ENCODE measurements around the gene CERS6.
"Not testable (repeated sequence)": the region's sequence is repeated elsewhere in the genome, so short reads cannot be mapped to it uniquely, and the experiment has no call there.

The CERS6 gene

GRCh38 chr2:168784993-168785392 is 328.9 kb downstream of the CERS6 start:
- H3K4me3 ChIP-seq (replicated peaks in 1 of 2; ENCODE audit: low read depth in 2 of 2, low read length in 2 of 2) = no peak overlapping the region
- peak in 1 of 2 donors; percentile 8 for DNase-seq (ENCODE audit: low read depth in 2 of 2)
- no peak for TF ChIP-seq CTCF (IDR thresholded peaks at IDR 0.05; ENCODE audit: low read depth, low read length)

DNA sequence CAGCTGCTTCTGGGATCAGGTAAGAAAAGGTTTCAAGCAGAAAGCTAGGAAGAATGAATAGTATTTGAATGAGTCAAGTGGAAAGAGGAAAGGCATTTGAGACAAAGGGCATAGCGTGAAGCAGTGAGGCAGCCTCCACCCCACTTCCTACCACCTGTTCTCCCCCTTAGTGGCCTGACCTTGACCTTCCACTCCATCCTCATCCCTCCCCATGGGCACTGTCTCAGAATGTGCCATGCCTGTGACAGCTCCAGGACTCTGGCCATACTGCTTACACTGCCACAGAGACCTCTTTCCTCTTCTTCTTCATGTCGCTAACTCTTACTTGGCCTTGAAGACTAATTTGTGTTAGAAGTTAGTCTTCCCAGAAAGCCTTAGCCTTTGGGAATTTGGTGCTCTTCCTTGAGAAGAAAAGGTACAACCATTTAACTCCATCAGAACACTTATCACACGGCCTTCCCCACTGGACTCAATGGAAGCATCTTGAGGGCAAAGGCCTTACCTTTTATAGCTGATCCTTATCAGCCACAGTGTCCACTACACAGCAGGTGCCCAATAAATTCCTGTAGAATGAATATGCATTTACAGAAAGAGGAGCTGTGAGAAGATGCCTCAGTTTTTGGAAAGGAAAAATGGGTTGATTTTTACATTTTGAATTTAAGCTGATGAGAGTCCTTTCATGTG is 331.2 kb downstream of the CERS6 start:
- DNase-seq (ENCODE audit: low read depth in 2 of 2) = no peak
- H3K4me3 ChIP-seq (replicated peaks in 1 of 2; ENCODE audit: low read depth in 2 of 2, low read length in 2 of 2) = no peak overlapping the region
- TF ChIP-seq CTCF (IDR thresholded peaks at IDR 0.05; ENCODE audit: low read depth, low read length) = no peak

DNA sequence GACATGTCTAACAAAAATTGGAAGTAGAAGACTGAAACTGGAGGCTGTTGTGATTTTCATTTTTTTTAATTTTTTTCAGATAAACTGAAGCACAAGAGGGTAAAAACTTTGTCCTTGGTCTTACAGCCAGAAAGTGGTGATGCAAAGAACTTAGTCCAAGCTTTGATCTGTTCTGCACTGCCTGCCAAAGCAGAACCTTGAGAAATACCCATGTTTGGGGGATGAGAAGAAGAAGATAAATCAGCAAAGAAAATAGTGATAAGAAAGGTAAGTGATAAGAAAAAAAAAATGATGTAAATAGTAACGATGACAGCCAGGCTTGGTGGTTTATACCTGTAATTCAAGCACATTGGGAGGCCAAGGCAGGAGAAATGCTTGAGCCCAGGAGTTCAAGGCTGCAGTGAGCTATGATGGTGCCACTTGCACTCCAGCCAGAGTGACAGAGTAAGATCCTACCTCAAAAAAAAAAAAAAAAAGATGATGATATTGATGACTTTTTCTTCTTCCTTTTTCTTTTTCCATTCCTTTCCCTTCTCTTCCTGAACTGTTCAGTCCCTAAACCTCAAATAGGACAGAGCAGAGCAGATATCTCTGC is 331.8 kb downstream of the CERS6 start:
- DNase-seq (ENCODE audit: low read depth in 2 of 2) = no peak
- H3K4me3 ChIP-seq (replicated peaks in 1 of 2; ENCODE audit: low read depth in 2 of 2, low read length in 2 of 2) = no peak overlapping the region
- no peak for TF ChIP-seq CTCF (IDR thresholded peaks at IDR 0.05; ENCODE audit: low read depth, low read length)

DNA sequence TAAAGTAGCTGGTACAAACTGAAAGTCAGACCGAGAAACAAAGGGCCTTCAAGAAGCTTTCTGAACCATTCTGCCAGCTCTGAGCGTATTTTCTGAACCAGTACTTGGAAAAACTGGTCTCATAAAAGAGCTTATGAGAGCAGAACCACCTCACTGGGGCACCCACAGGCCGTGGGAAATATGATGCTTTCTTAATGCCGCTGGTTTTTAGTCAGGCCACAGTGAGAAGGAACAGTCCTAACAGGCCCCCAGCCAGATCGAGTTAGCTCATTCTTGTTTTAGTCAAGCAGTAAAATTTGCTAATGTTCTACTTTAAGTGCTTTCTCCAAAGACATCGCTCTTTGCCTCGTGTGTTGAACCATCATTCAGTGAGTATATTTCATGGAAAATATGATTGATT is 333.7 kb downstream of the CERS6 start:
- no peak overlapping the region for H3K4me3 ChIP-seq (replicated peaks in 1 of 2; ENCODE audit: low read depth in 2 of 2, low read length in 2 of 2)
- TF ChIP-seq CTCF (IDR thresholded peaks at IDR 0.05; ENCODE audit: low read depth, low read length) = no peak
- no peak for DNase-seq (ENCODE audit: low read depth in 2 of 2)

DNA sequence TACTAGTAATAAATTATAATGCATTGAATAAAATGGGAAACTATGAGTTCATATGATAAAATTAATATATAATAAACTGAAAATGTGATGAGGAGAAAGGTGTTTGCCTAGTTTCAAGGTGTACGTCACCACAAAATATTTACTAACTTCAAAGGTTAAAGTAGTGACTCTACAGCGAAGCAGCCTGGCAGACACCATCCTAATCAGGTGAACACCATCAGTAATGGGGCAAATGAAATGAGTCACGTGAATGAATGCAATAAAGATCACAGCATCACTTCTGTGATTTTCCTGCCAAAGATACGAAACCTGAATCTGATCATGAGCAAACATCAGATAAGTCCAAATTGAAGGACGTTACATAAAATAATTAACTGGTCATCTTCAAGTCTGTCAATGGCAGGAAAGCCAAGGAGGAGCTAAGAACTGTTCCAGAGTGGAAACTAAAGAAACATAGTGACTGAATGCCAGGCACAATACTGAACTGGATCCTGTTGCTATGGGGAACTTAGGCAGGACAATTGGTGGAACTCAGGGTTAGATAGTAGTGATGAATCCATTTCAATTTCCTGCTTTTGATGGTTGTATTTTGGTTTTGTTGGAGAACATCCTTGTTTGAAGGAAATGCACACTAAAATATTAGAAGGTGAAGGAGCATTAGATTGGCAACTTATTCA is 334.3 kb downstream of the CERS6 start:
- TF ChIP-seq CTCF (IDR thresholded peaks at IDR 0.05; ENCODE audit: low read depth, low read length) = no peak
- DNase-seq (ENCODE audit: low read depth in 2 of 2) = no peak
- no peak overlapping the region for H3K4me3 ChIP-seq (replicated peaks in 1 of 2; ENCODE audit: low read depth in 2 of 2, low read length in 2 of 2)

DNA sequence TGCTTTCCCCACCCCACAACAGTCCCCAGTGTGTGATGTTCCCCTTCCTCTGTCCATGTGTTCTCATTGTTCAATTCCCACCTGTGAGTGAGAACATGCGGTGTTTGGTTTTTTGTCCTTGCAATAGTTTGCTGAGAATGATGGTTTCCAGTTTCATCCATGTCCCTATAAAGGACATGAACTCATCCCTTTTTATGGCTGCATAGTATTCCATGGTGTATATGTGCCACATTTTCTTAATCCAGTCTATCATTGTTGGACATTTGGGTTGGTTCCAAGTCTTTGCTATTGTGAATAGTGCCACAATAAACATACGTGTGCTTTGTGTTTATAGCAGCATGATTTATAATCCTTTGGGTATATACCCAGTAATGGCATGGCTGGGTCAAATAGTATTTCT is 335.1 kb downstream of the CERS6 start:
- not testable (repeated sequence) for H3K4me3 ChIP-seq (replicated peaks in 1 of 2; ENCODE audit: low read depth in 2 of 2, low read length in 2 of 2); DNase-seq (ENCODE audit: low read depth in 2 of 2)

GRCh38 chr2:168793596-168793995 is 337.5 kb downstream of the CERS6 start:
- no peak for TF ChIP-seq CTCF (IDR thresholded peaks at IDR 0.05; ENCODE audit: low read depth, low read length)
- DNase-seq (ENCODE audit: low read depth in 2 of 2) = no peak
- H3K4me3 ChIP-seq (replicated peaks in 1 of 2; ENCODE audit: low read depth in 2 of 2, low read length in 2 of 2) = no peak overlapping the region

All from cardiac fibroblast (primary cell).